ENCODE results near the gene CADPS.

GRCh38 chr3:62892951-62893350 lies 17.7 kb upstream of the CADPS start:
- TF ChIP-seq CTCF (IDR thresholded peaks at IDR 0.05; ENCODE audit: poor library complexity, severe bottlenecking), result no peak
- no peak for TF ChIP-seq EZH2 (IDR thresholded peaks at IDR 0.05; ENCODE audit: borderline replicate concordance, insufficient read depth, low read length, poor library complexity, severe bottlenecking)

Data from neural cell (in vitro differentiated cells).